Measurements from ENCODE around the gene CCP110.

GRCh38 chr16:19502395-19503131, 21.2 kb upstream of the CCP110 start:
- TF ChIP-seq POLR2AphosphoS5 (IDR thresholded peaks at IDR 0.05; ENCODE audit: low read depth, low read length) (no peak), CTCF (IDR thresholded peaks at IDR 0.05) (peak; percentile 93), REST (IDR thresholded peaks at IDR 0.05; ENCODE audit: insufficient read depth in 1 of 2, low read depth in 2 of 2, low read length in 1 of 2) (no peak)
